Progenitor cell of endocrine pancreas (in vitro differentiated cells): ENCODE measurements around the gene CIBAR2. TPM values are rescaled to one million over a fixed set of nuclear protein-coding genes. Genes with fewer than 3 reads are reported as not detected.

Source experiments
- DNase-seq: peaks from one replicate; pipeline ENCODE4 v3.0.0; 2021; ENCODE audit warnings: low spot score; ENCODE audit not compliant: unreplicated experiment
- H3K27ac Mint-ChIP-seq: 2 replicates; pipeline ENCODE4 v1.8.0; 2021; ENCODE audit warnings: mild to moderate bottlenecking, moderate library complexity, mixed read lengths
- H3K27me3 Mint-ChIP-seq: 2 replicates; pipeline ENCODE4 v1.8.0; 2021; ENCODE audit warnings: mixed read lengths
- H3K36me3 Mint-ChIP-seq: 2 replicates; pipeline ENCODE4 v1.8.0; 2022; ENCODE audit warnings: mixed read lengths; ENCODE audit not compliant: insufficient read depth
- H3K4me1 Mint-ChIP-seq: 2 replicates; pipeline ENCODE4 v1.8.0; 2021; ENCODE audit warnings: low read depth, mixed read lengths
- H3K4me3 Mint-ChIP-seq: 2 replicates; pipeline ENCODE4 v1.8.0; 2021; ENCODE audit warnings: low read depth, mild to moderate bottlenecking, moderate library complexity, mixed read lengths
- H3K9me3 Mint-ChIP-seq: 2 replicates; pipeline ENCODE4 v1.8.0; 2021; ENCODE audit warnings: low read depth, mixed read lengths
- total RNA-seq: library from RNA; stranded (reverse); gene quantifications from 2 replicates; pipeline ENCODE4 v1.2.1, GENCODE V29; 2021
- TF ChIP-seq, protein P1 (sequence below): fragments of 200-600 bp; sonication (generic); IDR thresholded peaks from one replicate; pipeline ENCODE4 v1.5.0; 2021; ENCODE audit warnings: antibody characterized with exemption, mild to moderate bottlenecking; ENCODE audit not compliant: unreplicated experiment

The CIBAR2 gene
- total RNA-seq, 1 donor from 2014 or later, result 0.43 TPM

DNA sequence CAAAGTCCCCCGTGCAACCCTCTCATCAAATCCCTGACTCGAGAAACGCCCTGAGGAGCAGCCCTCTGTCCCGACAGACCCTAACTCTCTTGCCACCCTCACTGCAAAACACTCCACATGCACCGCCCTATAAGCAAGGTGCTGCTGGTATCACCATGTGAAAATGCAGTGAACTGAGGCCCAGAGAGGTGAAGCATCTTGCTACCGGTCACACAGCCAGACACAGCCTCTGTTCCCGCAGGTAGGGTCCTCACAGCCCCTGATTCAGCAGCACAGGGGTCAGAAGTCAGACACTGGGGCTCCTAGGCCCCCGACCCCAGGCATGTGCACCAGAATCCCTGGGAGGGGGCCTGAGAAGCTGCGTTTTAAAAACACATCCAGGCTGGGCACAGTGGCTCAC is 1.1 kb downstream of the CIBAR2 start:
- Mint-ChIP-seq H3K27me3 (peaks cover 14% of the 10 kb centered on the region), H3K36me3 (no peaks in the 10 kb centered on the region), H3K9me3 (no peaks in the 10 kb centered on the region), H3K4me3 (no peak overlapping the region), H3K4me1 (peaks cover 3% of the 10 kb centered on the region), H3K27ac (no peak overlapping the region)
- TF ChIP-seq, protein P1, sequence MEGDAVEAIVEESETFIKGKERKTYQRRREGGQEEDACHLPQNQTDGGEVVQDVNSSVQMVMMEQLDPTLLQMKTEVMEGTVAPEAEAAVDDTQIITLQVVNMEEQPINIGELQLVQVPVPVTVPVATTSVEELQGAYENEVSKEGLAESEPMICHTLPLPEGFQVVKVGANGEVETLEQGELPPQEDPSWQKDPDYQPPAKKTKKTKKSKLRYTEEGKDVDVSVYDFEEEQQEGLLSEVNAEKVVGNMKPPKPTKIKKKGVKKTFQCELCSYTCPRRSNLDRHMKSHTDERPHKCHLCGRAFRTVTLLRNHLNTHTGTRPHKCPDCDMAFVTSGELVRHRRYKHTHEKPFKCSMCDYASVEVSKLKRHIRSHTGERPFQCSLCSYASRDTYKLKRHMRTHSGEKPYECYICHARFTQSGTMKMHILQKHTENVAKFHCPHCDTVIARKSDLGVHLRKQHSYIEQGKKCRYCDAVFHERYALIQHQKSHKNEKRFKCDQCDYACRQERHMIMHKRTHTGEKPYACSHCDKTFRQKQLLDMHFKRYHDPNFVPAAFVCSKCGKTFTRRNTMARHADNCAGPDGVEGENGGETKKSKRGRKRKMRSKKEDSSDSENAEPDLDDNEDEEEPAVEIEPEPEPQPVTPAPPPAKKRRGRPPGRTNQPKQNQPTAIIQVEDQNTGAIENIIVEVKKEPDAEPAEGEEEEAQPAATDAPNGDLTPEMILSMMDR, result no peak
- no peak for DNase-seq

DNA sequence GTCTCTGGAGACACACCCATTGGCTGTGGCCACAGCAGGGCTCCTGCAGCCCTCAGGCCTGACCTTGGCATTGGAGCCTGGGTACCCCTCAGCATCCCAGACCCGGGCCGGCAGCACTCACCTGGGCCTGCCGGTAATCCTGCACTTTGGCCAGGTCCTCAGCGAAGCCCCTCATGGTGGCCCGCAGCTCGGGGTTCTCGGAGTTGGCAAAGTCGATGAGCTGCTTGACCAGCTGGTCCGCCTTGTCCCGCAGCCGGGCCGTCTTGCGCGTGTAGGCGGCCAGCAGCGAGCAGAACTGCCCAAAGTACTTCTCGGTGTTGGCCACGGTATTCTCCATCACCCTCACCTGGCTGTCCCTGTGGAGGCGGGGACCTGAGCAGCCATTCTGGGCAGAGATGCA is 2.2 kb downstream of the CIBAR2 start:
- Mint-ChIP-seq H3K4me3 (no peak overlapping the region), H3K4me1 (peaks cover 3% of the 10 kb centered on the region), H3K9me3 (no peaks in the 10 kb centered on the region), H3K27ac (no peak overlapping the region), H3K36me3 (no peaks in the 10 kb centered on the region), H3K27me3 (peaks cover 17% of the 10 kb centered on the region)
- TF ChIP-seq, protein P1, result no peak
- DNase-seq, result no peak

- H3K4me3 Mint-ChIP-seq, result no peak overlapping the region
- peaks cover 2% of the 10 kb centered on the region for H3K4me1 Mint-ChIP-seq
- TF ChIP-seq, protein P1, result no peak
- no peaks in the 10 kb centered on the region for H3K9me3 Mint-ChIP-seq
- H3K27ac Mint-ChIP-seq, result no peak overlapping the region
- H3K27me3 Mint-ChIP-seq, result peaks cover 15% of the 10 kb centered on the region
- DNase-seq, result no peak
- H3K36me3 Mint-ChIP-seq, result no peaks in the 10 kb centered on the region
Observed at GRCh38 chr16:85107532-85107931, 4.7 kb downstream of the CIBAR2 start.

DNA sequence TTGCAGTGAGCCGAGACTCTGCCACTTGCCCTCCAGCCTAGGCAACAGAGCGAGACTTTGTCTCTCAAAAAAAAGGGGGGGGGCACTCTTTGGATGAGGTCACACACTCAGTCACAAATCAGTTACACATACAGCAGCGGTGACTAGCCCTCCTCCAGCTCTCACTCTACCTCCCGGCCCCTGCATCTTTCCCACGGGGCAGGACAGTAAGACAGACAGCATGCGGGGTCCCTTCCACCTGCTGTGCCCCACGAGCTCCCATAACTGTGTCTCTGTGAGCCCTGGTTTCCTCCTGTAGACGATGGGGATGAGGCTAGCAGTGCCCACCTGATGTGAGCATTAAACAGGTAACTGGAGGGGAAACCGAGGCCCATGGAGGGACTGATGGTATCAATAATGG is 5.2 kb downstream of the CIBAR2 start:
- Mint-ChIP-seq H3K4me1 (peaks cover 1% of the 10 kb centered on the region), H3K27me3 (peaks cover 16% of the 10 kb centered on the region), H3K4me3 (no peak overlapping the region), H3K27ac (no peak overlapping the region), H3K9me3 (no peaks in the 10 kb centered on the region), H3K36me3 (no peaks in the 10 kb centered on the region)
- TF ChIP-seq, protein P1, result no peak
- DNase-seq, result no peak

GRCh38 chr16:85105475-85105874 is 6.8 kb downstream of the CIBAR2 start:
- TF ChIP-seq, protein P1, result no peak
- Mint-ChIP-seq H3K4me1 (no peaks in the 10 kb centered on the region), H3K27ac (no peak overlapping the region), H3K9me3 (no peaks in the 10 kb centered on the region), H3K4me3 (no peak overlapping the region), H3K36me3 (no peaks in the 10 kb centered on the region), H3K27me3 (peaks cover 18% of the 10 kb centered on the region)
- DNase-seq, result no peak
